ENCODE results near the gene FOXP1.
"Not testable (repeated sequence)": the region's sequence is repeated elsewhere in the genome, so short reads cannot be mapped to it uniquely, and the experiment has no call there.

FOXP1 gene

GRCh38 chr3:71358243-71358642 is 225.3 kb downstream of the FOXP1 start:
- no peak for DNase-seq

DNA sequence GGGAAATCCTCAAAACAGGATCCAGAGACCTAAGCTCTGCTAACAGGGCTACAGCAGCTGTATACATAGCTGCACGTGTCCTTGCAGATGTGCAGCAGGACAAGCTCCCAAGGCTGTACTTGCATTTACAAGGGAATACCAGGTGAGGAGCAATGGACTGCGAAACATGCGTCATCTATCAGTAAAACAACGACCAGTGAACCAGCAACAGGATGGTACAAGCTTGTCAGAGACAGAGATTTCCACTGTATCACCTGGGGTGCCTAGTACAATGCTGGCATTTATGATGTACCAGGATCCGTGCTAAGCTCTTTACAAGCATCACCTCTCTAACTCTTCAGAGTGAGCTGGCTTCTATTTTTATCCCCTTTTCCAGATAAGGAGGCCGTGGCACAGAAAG is 227.3 kb downstream of the FOXP1 start:
- no peak for DNase-seq

GRCh38 chr3:71355862-71356261 is 227.7 kb downstream of the FOXP1 start:
- DNase-seq = no peak

DNA sequence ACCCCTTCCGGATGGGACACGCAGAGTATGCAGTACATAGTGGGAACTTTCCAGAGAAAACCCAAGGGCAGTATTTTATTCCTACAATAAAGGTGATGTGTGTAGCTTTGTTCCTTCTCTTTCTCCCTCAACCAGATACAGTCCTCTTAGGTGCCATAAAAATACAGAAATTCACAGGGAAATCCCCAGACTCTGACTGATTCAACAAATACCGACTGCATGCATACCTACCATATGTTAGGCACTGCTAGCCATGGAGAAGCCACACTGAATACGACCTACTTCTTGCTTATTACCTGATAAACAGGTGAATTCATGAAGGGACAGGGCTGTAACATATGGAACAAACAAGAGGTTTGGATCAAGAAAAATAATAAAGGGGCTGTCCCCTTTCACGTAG is 228.5 kb downstream of the FOXP1 start:
- DNase-seq = no peak

GRCh38 chr3:71351403-71352149 is 232.0 kb downstream of the FOXP1 start:
- DNase-seq = no peak

- no peak for DNase-seq
These were observed 232.5 kb downstream of the FOXP1 start for GRCh38 chr3:71350998-71351397.

- DNase-seq = no peak
These were observed 234.7 kb downstream of the FOXP1 start for GRCh38 chr3:71348831-71349230.

DNA sequence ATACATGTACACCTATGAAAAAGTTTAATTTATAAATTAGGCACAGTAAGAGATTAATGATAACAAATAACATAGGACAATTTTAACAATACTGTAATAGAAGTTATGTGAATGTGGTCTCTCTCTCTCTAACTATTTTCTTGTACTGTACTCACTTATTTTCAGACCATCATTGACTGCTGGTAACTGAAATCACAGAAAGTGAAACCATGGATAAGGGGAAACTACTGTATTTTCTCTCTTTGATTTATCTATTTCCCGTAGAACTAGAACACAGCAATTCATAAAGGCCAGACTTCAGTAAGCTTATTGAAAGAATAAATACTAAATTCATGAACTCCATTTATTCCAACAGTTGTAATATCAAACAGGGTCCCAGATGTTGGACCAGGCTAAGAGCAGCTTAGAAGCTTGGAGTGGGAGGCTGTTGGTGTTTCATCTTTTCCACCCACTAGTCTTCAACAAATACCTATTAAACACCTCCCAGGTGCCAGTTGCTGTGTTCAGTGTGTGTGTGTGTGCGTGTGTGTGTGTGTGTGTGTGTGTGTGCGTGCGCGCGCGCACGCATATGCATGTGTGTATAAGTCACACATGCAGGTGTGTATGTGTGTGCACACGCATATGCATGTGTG is 235.4 kb downstream of the FOXP1 start:
- peak in 1 of 2 experiments; percentile 5 for DNase-seq

GRCh38 chr3:71346061-71346460 is 237.5 kb downstream of the FOXP1 start:
- no peak for DNase-seq

GRCh38 chr3:71345429-71346040 is 238.0 kb downstream of the FOXP1 start:
- DNase-seq = no peak

GRCh38 chr3:71341721-71342120 is 241.8 kb downstream of the FOXP1 start:
- DNase-seq = no peak

GRCh38 chr3:71339049-71339448 is 244.5 kb downstream of the FOXP1 start:
- DNase-seq = no peak

DNA sequence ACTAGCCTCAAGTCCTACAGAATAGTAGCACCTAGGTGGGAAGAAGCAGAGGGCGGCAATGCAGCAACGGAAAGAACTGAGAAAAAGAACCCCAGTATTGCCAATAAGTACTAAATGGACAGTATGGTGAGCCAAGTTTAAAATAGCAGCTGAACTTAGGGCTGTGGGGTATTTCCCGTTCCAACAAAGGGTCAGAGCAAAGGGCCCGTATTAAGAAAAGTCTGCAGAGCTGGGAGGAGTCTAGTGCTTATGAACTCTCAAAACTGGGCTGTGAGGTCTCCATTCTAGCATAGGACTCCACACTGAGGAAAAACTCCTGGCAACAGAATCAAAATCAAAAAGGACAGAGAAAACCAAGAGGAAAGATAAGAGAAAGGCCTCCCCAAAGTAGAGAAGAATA is 250.7 kb downstream of the FOXP1 start:
- DNase-seq = no peak

DNA sequence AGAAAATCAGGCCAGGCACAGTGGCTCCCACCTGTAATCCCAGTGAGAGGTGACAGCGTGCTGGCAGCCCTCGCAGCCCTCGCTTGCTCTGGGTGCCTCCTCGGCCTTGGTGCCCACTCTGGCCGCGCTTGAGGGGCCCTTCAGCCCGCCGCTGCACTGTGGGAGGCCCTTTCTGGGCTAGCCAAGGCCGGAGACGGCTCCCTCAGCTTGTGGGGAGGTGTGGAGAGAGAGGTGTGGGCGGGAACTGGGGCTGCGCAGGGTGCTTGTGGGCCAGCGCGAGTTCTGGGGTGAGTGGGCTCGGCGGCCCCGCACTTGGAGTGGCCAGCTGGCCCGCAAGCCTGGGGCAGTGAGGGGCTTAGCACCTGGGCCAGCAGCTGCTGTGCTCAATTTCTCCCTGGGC is 252.6 kb downstream of the FOXP1 start:
- DNase-seq = no peak

DNA sequence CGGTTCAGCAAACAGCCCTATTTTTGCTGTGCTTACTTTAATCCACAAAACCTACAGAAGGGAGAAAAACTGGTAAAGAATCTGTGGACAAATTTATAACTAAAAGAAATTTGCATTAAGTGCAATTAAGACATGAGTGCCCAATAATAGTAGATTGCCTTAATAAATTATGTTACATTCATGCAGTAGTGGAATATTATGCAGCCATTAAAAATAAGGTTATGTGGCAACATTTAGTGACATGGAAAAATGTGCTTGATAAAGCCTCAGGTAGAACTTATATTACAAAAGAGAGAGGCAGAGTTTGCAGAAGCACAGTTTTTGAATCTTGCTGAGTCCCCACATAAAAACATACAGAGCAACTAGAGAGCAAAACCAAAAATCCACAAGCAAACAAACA is 253.0 kb downstream of the FOXP1 start:
- DNase-seq = no peak

DNA sequence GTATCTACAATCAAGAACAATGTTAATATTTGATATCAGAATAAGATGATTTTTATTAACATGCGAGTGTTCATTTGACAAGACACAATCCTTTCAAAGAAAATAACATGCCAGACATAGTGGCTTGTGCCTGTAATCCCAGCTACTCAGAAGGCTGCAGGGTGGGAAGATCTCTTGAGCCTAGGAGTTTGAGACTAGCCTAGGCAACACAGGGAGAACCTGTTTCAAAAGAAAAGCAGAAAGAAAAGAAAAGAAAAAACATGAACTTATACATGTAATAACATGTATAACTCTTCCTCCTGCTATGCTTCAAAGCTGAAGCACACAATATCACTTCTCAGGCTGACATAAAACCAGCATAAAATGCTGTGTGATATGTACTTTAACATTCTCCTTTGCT is 253.7 kb downstream of the FOXP1 start:
- DNase-seq = no peak

GRCh38 chr3:71328926-71329325 is 254.6 kb downstream of the FOXP1 start:
- no peak for DNase-seq

DNA sequence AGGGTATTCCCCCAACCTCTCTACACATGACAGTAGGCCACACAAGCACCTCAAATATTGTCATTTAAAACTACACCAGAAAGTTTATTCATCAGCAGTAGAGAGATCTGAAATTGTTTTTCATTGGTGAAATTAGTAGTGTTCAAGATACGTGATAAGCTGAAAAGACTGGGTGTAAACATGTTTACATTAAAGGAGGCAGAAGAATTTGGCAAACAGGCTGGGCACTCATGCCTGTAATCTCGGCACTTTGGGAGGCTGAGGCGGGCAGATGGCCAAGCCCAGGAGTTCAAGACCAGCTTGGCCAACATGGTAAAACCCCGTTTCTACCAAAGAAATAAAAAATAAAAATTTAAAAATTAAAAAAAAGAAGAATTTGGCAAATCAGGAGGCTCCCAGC is 255.6 kb downstream of the FOXP1 start:
- no peak for DNase-seq

DNA sequence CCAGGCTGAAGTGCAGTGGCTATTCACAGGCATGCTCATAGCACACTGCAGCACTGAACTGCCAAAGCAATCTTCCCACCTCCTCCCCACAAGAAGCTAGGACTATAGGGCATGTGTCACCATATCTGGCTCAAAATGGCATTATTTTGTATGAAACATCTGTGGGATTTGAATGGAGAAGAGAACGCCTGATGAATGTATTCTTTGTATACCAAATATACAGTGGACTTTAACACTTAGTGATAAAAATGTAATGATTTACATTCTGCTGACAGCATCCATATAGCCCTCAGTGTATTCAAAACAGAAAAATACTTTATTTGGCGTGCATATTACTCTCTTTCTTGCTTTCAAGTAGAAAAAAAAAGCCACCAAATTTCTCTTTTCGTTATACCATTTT is 257.8 kb downstream of the FOXP1 start:
- DNase-seq = no peak

DNA sequence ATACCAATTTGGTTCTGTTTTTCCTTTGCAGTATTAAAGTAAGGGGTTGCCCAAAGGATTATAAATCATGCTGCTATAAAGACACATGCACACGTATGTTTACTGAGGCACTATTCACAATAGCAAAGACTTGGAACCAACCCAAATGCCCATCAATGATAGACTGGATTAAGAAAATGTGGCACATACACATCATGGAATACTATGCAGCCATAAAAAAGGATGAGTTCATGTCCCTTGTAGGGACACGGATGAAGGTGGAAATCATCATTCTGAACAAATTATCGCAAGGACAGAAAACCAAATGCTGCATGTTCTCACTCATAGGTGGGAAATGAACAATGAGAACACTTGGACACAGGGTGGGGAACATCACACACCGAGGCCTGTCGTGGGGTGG is 259.3 kb downstream of the FOXP1 start:
- DNase-seq = not testable (repeated sequence)

GRCh38 chr3:71323558-71323957 is 260.0 kb downstream of the FOXP1 start:
- DNase-seq = no peak

GRCh38 chr3:71322154-71322553 is 261.4 kb downstream of the FOXP1 start:
- DNase-seq = no peak

DNA sequence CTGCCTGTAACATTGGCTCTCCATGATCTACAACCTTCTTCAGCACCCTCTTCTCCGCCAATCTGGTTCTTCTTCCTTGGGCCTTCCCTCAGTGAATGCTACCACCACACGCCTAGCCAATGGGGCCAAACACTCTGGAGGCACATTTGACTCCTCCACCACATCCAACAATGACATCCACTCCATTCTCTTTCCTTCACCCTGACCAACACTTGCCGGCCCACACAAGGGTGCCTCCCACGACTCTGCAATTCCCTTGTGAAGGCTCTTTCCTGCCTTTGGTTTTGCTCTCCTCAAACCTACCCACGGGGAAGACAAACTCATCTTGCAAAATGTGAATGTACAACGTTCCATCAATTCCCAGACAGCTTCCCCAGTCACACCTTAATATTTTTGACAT is 263.8 kb downstream of the FOXP1 start:
- no peak for DNase-seq

DNA sequence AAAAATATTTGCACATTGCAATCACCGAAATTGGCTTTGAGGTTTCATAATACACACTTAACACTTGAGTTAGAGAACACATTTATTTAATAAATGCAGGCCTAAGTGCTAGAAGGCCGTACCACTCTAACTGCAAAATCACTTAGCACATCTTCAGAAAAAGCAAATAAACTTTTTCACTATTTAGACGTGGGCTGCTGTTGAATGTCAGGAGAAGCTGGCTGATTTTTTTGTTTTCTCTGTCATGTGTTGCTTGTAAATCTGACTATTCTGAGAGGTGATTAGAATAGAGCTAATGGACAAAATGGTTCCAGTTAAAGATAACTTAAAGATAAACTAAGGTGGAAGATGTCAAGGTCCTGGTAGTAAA is 265.1 kb downstream of the FOXP1 start:
- DNase-seq = no peak

Measured in activated CD4-positive, alpha-beta T cell treated with anti-CD3 and anti-CD28 coated beads, Interleukin-2, amount 50 U/mL, for 4 hours (primary cell).